Coronary artery (tissue), 2 donors: ENCODE data around the gene HKDC1.
"Not testable (repeated sequence)": the region's sequence is repeated elsewhere in the genome, so short reads cannot be mapped to it uniquely, and the experiment has no call there.

Experiments
- DNase-seq: peaks from one replicate; pipeline ENCODE4 v3.0.0-alpha.2; 2017; ENCODE audit warnings: low spot score
- H3K27ac ChIP-seq, 2 donors: fragments of 200-600 bp; sonication (generic); one replicate each; pipeline ENCODE4 v1.5.1; 2016 to 2019
- H3K4me3 ChIP-seq: fragments of 200-600 bp; sonication (generic); 2 replicates; pipeline ENCODE4 v1.5.1; 2016; ENCODE audit warnings: mild to moderate bottlenecking, moderate library complexity
- CTCF ChIP-seq: fragments of 200-600 bp; sonication (generic); IDR thresholded peaks from one replicate; pipeline ENCODE4 v1.5.1; 2019; ENCODE audit warnings: antibody characterized with exemption

The HKDC1 gene

DNA sequence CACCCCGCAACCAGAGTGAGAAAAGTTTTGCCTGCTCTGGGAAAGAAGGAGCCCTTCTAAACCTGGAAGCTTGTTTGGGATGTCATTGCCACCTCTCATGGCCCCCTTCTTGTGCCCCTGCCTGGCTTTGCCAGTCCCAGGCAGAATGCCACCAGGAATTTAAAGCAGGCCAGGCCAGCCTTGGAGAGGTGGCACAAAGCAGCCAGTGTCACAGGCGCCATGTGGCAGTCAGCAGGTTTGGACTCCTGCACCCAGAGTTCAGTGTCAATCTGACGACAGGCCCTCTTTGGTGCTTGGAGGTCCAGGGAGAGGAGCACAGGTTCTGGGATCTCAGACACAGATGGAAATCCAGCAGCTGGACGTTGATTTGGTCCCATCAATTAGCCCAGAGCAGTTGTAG is 70.9 kb downstream of the HKDC1 start:
- no peak overlapping the region for H3K27ac ChIP-seq
- no peak for TF ChIP-seq CTCF
- no peak for DNase-seq
- H3K4me3 ChIP-seq = no peak overlapping the region

DNA sequence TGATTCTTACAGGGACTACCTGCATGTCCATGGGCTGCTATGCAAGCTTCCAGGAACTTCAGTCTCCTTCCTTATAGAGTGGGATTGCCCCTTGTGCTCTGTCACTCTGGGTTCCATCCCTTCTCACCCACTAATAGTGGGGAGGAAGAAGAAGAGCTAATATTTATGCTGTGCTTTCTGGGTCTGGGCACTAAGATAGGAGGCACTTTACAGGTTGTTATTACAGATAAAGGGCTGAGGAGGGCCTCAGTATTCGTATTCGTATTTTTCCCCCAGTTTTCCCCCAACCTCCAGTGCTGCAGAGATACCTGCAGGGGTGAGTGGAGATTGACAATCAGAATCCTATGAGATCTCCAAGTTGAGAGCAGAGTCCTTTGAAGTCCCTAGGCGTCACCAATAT is 72.3 kb downstream of the HKDC1 start:
- TF ChIP-seq CTCF = no peak
- Histone ChIP-seq H3K27ac (no peak overlapping the region), H3K4me3 (no peak overlapping the region)
- DNase-seq = no peak

- no peak overlapping the region for H3K27ac ChIP-seq
- DNase-seq = no peak
- no peak overlapping the region for H3K4me3 ChIP-seq
- no peak for TF ChIP-seq CTCF
Observed at GRCh38 chr10:69295027-69295636, 75.0 kb downstream of the HKDC1 start.

DNA sequence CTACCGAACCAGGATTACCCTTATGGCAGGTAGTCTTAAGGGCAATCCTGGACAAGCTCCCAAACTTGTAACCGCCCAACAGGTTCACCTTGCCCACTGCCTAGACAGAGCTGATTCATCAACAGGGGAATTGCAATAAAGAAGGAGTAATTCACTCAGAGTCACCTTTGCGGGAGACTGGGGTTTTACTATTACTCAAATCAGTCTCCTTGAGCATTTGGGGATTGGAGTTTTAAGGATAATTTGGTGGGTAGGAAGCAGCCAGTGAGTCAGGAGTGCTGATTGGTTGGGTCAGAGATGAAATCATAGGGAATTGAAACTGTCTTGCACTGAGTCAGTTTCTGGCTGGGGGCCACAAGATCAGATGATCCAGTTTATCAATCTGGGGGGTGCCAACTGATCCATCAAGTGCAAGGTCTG is 83.5 kb downstream of the HKDC1 start:
- H3K27ac ChIP-seq = no peak overlapping the region
- DNase-seq = no peak
- H3K4me3 ChIP-seq = no peak overlapping the region
- TF ChIP-seq CTCF = no peak

GRCh38 chr10:69306421-69306820 is 86.3 kb downstream of the HKDC1 start:
- no peak for DNase-seq
- Histone ChIP-seq H3K27ac (no peak overlapping the region), H3K4me3 (no peak overlapping the region)
- TF ChIP-seq CTCF = no peak

DNA sequence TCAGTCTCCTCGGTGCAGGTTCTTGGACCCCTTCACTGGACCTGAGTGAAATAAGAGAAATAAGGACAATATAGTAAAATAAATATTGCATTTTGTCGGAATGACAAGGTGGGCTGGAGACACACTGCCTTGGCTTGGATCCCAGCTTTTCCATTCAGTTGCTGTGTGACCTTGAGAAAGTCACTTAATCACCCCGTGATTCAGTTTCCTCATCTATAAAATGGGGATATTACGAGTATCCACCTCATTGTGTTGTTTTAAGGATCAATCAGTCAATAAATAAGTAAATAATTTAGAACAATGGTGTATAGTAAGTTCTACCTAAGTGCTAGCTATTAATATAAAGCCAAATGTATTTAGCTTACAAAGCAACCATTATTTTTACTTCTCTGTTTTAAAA is 87.3 kb downstream of the HKDC1 start:
- Histone ChIP-seq H3K27ac (no peak overlapping the region), H3K4me3 (no peak overlapping the region)
- TF ChIP-seq CTCF = no peak
- no peak for DNase-seq

DNA sequence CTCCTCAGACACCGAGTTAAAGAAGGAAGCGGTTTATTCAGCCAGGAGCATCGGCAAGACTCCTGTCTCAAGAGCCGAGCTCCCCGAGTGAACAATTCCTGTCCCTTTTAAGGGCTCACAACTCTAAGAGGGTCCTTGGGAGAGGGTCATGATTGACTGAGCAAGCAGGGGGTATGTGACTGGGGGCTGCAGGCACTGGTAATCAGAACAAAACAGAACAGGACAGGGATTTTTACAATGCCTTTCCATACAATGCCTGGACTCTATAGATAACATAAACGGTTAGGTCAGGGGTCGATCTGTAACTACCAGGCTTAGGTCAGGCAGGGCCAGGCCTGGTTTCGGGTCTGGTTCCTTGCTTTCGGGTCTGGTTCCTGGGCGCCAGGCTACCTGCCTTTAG is 88.2 kb downstream of the HKDC1 start:
- not testable (repeated sequence) for DNase-seq, H3K27ac ChIP-seq, H3K4me3 ChIP-seq

- no peak for TF ChIP-seq CTCF
- Histone ChIP-seq H3K27ac (no peak overlapping the region), H3K4me3 (no peak overlapping the region)
- no peak for DNase-seq
Observed at GRCh38 chr10:69311309-69311708, 91.2 kb downstream of the HKDC1 start.
